Measurements from ENCODE around the gene ASTN2.

- no peak for TF ChIP-seq EZH2 (IDR thresholded peaks at IDR 0.05; ENCODE audit: insufficient read depth, poor library complexity, severe bottlenecking)
- TF ChIP-seq EZH2phosphoT487 (IDR thresholded peaks at IDR 0.05; ENCODE audit: insufficient read depth, low read depth), result no peak
Observed at GRCh38 chr9:116942593-116943061, 472.2 kb downstream of the ASTN2 start.

All from GM23248 (cell line).